HG03342 (cell line): Measurements from ENCODE around the gene MAD1L1.
"Not testable (repeated sequence)": the region's sequence is repeated elsewhere in the genome, so short reads cannot be mapped to it uniquely, and the experiment has no call there.

Experiments
- ATAC-seq: cut with Tn5 transposase; IDR thresholded peaks from one replicate; pipeline ENCODE4 v1.9.1; 2021; ENCODE audit warnings: mild to moderate bottlenecking, moderate library complexity; ENCODE audit not compliant: unreplicated experiment

The MAD1L1 gene

GRCh38 chr7:2075811-2076210 lies 156.9 kb downstream of the MAD1L1 start:
- no peak for ATAC-seq

DNA sequence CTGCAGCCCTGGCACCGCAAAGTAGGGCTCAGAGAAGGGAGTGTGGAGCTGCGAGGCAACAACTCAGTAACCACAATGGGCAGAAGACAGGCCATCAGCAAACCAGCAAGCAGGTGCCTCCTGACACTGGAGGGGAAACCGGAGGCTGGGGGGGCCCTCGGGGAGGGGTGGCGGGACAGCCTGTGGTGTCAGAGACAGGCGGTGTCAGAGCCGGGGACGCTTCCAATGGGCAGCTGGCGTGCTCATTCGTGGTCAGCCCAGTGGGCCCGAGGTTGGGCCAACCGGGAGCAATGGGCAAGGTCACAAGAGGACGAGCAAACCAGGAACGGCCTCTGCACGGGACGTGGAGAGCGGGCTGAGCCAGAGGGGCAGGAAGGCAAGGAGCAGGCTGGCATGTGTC lies 158.1 kb downstream of the MAD1L1 start:
- no peak for ATAC-seq

DNA sequence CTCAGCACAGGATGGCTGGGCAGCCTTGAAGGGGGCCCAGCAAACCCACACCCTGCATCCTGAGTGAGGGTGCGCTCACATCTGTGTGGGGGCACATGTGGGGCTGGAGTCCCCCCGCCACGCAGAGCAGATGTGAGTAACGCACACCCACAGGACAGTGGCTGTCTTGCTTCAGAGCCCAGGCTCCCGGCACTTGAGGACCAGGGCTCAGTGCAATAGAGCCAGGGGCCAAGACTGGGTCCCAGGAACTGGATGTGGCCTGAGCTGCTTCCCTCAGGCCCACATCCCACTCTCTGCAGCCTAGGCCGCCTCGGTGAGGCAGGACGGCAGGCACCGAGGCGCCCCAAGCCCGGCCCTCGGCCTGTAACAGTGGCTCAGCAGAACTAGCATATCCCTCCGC lies 159.9 kb downstream of the MAD1L1 start:
- ATAC-seq: no peak

DNA sequence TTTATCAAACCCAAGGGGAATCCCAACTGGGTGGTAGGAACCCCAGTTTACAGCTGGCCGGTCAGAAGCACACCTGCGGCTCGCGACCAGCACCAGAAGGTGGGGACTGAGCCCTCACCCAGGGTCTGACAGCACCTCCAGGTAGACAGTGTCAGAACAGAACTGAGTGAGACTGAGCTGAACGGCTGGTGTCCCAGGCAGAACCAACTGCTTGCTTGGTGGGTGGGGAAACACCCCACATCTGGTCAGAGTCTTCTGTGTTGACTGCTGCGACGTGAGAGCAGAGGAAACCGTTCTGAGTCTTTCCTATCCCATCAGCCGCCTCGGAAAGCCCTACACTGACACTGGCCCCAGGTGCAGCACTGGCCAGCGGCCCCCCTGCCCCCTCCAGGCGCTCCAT lies 160.7 kb downstream of the MAD1L1 start:
- peak; percentile 77 for ATAC-seq

DNA sequence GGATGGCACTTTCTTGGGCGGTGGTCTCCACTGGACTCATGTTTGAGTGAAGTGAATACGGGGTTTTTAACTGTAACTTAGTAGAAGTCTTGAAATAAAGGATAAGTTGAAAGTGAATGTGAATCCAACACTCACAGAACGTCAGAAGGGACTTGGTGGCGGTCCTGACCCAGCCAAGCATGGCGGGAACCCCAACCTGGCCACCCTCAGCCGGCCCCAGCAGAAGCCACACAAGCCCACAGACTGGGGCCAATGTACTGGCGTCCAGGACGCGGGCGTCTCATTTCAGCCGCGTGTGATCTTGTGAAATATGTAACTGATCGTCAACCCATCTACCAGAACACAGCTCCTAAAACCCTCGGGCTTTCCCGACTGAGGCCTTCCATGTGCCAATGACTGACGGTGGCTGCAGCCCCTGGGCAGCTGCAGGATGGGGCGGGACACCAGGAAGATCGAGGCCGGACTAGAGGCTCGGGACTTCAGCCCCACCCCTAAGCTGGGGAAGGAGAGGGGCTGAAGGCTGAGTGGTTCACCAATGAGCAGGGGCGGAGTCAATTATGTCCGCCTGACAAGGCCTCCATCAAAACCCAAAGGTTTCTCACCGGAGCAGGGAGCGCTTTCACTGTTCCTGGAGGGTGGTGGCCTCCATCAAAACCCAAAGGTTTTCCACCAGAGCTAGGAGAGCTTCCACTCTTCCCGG lies 161.5 kb downstream of the MAD1L1 start:
- no peak for ATAC-seq

GRCh38 chr7:2070151-2070763 lies 162.5 kb downstream of the MAD1L1 start:
- ATAC-seq: no peak

DNA sequence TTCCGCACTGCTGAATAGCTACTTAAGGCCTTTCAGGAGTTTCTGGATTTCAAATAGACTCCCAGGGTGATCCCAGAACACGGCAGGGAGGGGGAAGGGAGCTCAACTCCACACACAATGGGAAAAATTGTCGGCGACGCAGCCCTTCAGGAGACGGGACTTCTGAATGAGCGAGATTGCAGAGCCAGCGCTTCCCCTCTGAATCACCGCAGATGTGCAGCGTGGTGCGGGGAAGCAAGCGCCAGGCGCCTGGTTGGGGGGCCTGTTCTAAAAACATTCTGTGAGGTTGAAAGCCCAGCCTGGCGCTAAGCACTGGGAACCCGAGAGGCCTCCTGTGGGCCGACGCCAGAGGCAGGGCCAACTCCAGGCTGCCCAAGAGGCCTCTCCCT lies 163.3 kb downstream of the MAD1L1 start:
- ATAC-seq: no peak

DNA sequence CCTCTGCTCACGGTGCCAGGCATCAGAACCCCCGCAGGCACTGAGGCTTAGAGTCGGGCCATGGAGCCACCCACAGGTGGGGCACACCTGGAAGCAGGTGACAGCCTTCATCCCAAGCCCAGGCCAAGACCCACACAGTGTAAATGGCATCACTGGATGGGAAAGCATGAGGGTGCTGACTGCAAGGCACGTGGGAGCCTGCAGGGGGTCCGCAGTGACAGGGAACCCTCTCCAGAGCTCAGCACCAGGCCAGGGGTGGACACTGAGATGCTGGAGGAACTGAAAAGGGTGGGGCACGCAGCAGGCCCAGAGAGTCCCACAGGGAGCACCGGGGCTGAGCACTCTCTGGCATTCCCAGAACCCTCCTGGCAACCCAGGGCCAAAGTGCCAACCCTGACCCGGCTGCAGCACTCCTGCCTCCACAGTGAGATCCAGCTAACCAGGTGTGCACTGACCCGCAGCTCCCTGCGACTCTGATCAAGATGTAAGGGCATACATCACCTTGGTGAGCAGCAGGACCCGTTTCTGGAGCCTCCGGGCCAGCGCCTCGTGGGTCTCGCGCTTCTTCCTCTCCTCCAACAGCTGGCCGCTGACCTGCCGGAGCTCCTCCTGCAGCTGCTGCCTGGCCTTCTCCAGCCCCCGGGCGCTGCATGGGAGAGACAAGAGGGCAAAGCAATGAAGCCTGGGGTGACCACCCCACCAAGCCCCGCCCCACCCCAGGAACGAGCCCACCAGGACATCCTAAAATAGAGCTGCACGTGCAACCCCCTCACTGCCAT lies 163.9 kb downstream of the MAD1L1 start:
- ATAC-seq: no peak

GRCh38 chr7:2066251-2066919 lies 166.4 kb downstream of the MAD1L1 start:
- no peak for ATAC-seq

- no peak for ATAC-seq
Observed at GRCh38 chr7:2065528-2065927, 167.2 kb downstream of the MAD1L1 start.

DNA sequence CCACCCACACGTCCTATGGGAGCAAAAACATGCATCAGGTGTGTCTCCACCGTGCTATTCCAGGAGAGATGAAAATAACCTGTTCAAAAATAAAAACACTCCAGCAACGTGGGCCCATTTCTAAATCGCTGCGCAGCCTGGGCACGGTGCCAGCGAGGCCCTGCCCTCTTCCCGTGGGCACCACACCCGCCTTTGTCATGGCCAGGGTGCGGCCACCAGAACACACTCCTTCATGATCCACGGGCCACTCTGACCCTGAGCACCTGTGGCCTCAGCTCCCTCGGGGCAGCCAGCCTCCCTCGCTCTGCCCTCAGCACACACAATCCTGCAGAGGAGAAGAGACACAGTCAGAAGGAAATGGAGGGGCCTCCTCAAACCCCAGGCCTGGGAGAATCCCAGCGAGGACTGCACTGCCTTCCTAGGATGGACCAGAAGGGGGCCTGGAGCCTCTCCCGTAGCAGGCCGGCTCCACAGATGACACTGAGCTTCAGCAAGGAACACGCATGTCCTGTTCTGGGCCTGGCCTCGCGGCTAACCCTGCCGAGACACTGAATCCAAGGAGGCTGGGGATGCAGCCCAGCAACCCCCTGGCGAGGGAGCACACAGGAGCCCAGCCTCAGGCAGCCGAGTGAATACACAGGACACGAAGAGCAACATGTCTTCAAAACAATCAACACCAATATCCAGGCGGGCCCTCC lies 169.0 kb downstream of the MAD1L1 start:
- ATAC-seq: no peak

GRCh38 chr7:2062648-2063047 lies 170.1 kb downstream of the MAD1L1 start:
- no peak for ATAC-seq

DNA sequence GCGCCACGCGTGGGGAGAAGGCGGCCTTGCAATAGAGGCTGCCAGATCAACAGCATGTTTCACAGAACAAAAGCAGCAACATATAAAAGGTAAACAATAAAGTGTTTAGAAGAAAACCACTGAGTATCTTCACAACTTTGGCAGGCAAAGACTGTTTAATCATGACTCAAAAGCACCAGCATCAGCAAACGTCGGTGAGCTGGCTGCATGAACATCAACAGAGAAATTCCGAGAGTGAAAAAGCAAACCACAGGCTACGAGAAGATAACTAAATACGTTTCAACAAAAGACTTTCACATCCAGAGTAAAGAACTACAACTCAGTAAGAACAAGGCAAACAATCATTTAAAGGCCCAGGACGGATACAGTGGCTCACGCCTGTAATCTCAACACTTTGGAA lies 172.0 kb downstream of the MAD1L1 start:
- ATAC-seq: no peak

DNA sequence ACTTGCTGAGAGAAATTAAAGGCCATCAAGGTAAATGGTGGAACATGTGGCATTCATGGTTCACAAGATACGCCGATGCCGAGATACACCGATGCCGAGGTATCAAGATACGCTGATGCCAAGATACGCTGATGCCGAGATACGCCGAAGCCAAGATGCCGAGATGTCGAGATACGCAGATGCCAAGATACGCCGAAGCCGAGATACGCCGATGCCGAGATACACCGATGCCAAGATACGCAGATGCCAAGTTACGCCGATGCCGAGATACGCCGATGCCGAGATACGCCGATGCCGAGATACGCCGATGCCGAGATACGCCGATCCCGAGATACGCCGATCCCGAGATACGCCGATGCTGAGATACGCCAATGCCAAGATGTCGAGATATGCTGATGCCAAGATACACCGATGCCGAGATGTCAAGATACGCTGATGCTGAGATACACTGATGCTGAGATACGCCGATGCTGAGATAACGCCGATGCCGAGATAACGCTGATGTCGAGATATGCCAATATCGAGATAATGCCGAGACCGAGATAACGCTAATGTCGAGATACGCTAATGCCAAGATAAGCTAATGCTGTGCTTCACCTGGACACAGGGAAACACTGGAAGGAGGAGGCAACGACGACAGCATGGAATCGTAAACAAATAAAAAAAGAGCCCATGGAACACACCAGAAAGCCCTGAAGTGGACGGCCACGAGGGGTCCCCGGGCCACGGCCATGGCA lies 172.6 kb downstream of the MAD1L1 start:
- ATAC-seq: no peak

DNA sequence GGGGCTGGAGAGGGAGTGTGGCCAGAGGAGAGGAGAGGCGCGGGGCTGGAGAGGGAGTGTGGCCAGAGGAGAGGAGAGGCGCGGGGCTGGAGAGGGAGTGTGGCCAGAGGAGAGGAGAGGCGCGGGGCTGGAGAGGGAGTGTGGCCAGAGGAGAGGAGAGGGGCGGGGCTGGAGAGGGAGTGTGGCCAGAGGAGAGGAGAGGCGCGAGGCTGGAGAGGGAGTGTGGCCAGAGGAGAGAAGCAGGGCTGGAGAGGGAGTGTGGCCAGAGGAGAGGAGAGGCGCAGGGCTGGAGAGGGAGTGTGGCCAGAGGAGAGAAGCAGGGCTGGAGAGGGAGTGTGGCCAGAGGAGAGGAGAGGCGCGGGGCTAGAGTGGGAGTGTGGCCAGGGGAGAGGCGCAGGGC lies 174.5 kb downstream of the MAD1L1 start:
- not testable (repeated sequence) for ATAC-seq

DNA sequence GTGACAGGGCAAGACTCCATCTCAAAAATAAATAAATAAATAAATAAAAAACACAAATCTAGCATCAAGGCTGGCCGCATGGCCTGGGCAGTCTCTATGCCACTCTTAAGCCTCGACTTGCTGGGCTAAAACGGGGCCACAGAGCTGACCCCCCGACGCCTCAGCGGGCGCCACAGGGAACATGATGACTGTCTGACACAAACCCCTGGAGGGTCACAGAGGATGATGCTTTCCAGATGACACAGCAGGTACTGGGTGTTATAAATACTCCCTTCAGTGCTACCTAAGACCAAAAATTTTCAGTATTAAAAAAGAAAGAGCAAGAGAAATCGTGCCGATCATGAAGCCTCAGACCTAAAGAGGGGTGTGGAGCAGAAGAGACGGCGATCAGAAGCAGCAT lies 176.8 kb downstream of the MAD1L1 start:
- no peak for ATAC-seq

- no peak for ATAC-seq
Observed at GRCh38 chr7:2054927-2055326, 177.8 kb downstream of the MAD1L1 start.

- no peak for ATAC-seq
Observed at GRCh38 chr7:2053395-2053794, 179.3 kb downstream of the MAD1L1 start.

DNA sequence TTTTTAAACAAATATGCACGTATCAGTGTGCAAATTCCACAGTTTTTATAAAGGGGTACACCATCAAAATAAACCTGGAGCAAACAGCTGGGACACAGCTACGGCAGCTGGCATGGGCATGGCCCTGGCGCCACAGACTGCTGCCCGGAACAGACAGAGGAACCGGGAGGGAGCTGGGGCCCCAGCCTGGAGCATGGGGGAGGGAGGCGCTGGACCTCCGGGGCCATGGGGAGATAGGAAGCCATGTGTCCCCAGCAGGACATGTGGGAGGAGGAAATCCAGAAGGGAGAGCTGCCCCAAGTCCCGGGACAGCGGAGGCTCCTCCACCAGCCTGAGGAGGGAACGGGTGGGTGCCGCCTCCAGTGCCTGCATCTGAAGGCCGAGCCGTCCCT lies 180.1 kb downstream of the MAD1L1 start:
- no peak for ATAC-seq
